H1 (cell line): Measurements from ENCODE around the gene SNX17. TPM values are rescaled to one million over a fixed set of nuclear protein-coding genes. Genes with fewer than 3 reads are reported as not detected.

Experiments used
- CTCF ChIA-PET: fragments of 300-600 bp; sonication (Branson Sonifier 250); formaldehyde crosslinking; loops from one replicate; lab custom pipeline; 2021; ENCODE audit not compliant: partially characterized antibody; lab: Charles Lee
- POLR2A ChIA-PET: fragments of 300-600 bp; sonication (Branson Sonifier 250); formaldehyde crosslinking; loops from one replicate; lab custom pipeline; 2021; ENCODE audit warnings: inconsistent platforms; ENCODE audit not compliant: partially characterized antibody; lab: Charles Lee
- DNase-seq, 2 experiments: peaks; one replicate each; pipeline versions ENCODE4 v3.0.0 to v3.0.0-alpha.2; 2010 to 2022; ENCODE audit warnings: low spot score in 2 of 2, low read depth in 1 of 2, mixed read lengths in 1 of 2
- FAIRE-seq: peaks from 2 replicates; lab custom pipeline; 2011; peaks lifted over from hg19 to GRCh38; lab: Jason Lieb, UNC
- H2AFZ ChIP-seq: 2 replicates; pipeline ENCODE4 v1.8.1; 2012; ENCODE audit warnings: low read length, inconsistent platforms
- H2AK5ac ChIP-seq: 2 replicates; pipeline ENCODE4 v1.6.1; 2013; ENCODE audit warnings: low read depth, low read length
- H2BK120ac ChIP-seq: replicated peaks from 2 replicates; pipeline ENCODE3; 2013; ENCODE audit warnings: low read depth, low read length, inconsistent platforms
- H2BK12ac ChIP-seq: 2 replicates; pipeline ENCODE4 v1.6.1; 2013; ENCODE audit warnings: low read depth, low read length
- H2BK15ac ChIP-seq: 2 replicates; pipeline ENCODE4 v1.6.1; 2013; ENCODE audit warnings: low read length
- H2BK20ac ChIP-seq: 2 replicates; pipeline ENCODE4 v1.6.1; 2013; ENCODE audit warnings: low read length
- H2BK5ac ChIP-seq: 2 replicates; pipeline ENCODE4 v1.6.1; 2013; ENCODE audit warnings: low read depth, low read length
- H3K14ac ChIP-seq: 2 replicates; pipeline ENCODE4 v1.6.1; 2013; ENCODE audit warnings: inconsistent platforms; ENCODE audit not compliant: insufficient read length
- H3K18ac ChIP-seq: 2 replicates; pipeline ENCODE4 v1.6.1; 2013; ENCODE audit warnings: low read length; ENCODE audit errors: extremely low read depth
- H3K23ac ChIP-seq: 2 replicates; pipeline ENCODE4 v1.6.1; 2013; ENCODE audit warnings: inconsistent platforms; ENCODE audit not compliant: insufficient read length
- H3K23me2 ChIP-seq: 2 replicates; pipeline ENCODE4 v1.6.1; 2013; ENCODE audit warnings: low read depth, low read length
- H3K27ac ChIP-seq: 2 replicates; pipeline ENCODE4 v1.6.1; 2011; ENCODE audit warnings: low read depth, low read length, inconsistent platforms
- H3K27me3 ChIP-seq, 4 experiments: replicated peaks in 1 of 4; 1 replicate in 1 of 4; 2 replicates in 3 of 4; pipeline versions ENCODE4 v1.6.1 to v1.8.1; 2011 to 2013; ENCODE audit warnings: low read length in 3 of 4, mild to moderate bottlenecking in 3 of 4, inconsistent platforms in 2 of 4, mixed read lengths in 2 of 4, moderate library complexity in 1 of 4; ENCODE audit not compliant: control insufficient read depth in 3 of 4, insufficient read depth in 3 of 4; ENCODE audit errors: extremely low read depth in 1 of 4
- H3K36me3 ChIP-seq, 4 experiments: 2 replicates each; pipeline versions ENCODE4 v1.6.1 to v1.8.1; 2011 to 2013; ENCODE audit warnings: mild to moderate bottlenecking in 4 of 4, low read length in 3 of 4, moderate library complexity in 2 of 4, control low read depth in 1 of 4, inconsistent platforms in 1 of 4; ENCODE audit not compliant: insufficient read depth in 4 of 4, control insufficient read depth in 2 of 4
- H3K4ac ChIP-seq: replicated peaks from 2 replicates; pipeline ENCODE3; 2013; ENCODE audit warnings: low read length, low read depth, mixed read lengths, inconsistent platforms; ENCODE audit not compliant: insufficient read length
- H3K4me1 ChIP-seq, 4 experiments: replicated peaks in 1 of 4; 1 replicate in 1 of 4; 2 replicates in 3 of 4; pipeline versions ENCODE4 v1.6.1 to v1.8.1; 2011 to 2013; ENCODE audit warnings: low read length in 3 of 4, inconsistent platforms in 2 of 4, mixed read lengths in 1 of 4; ENCODE audit not compliant: insufficient read depth in 4 of 4, control insufficient read depth in 3 of 4
- H3K4me2 ChIP-seq, 2 experiments: 2 replicates each; pipeline versions ENCODE4 v1.6.1 to v1.8.1; 2011 to 2013; ENCODE audit warnings: low read depth in 2 of 2, low read length in 2 of 2, control low read depth in 1 of 2, inconsistent platforms in 1 of 2, mild to moderate bottlenecking in 1 of 2; ENCODE audit not compliant: insufficient read depth in 1 of 2
- H3K4me3 ChIP-seq, 4 experiments: fragments of 200-600, 300-600 bp in 1 of 4; sonication (generic), shearing (Covaris generic), sonication (Bioruptor Twin) in 1 of 4; 2 replicates each; pipeline versions ENCODE4 v1.5.1 to v1.8.1; 2011 to 2016; ENCODE audit warnings: low read length in 4 of 4, low read depth in 3 of 4, control low read depth in 2 of 4, inconsistent platforms in 2 of 4, mild to moderate bottlenecking in 2 of 4, mixed read lengths in 1 of 4, moderate library complexity in 1 of 4; ENCODE audit not compliant: insufficient read depth in 2 of 4; ENCODE audit errors: extremely low read depth in 1 of 4
- H3K56ac ChIP-seq: replicated peaks from 2 replicates; pipeline ENCODE3; 2013; ENCODE audit warnings: low read depth, mild to moderate bottlenecking, mixed read lengths, low read length, inconsistent platforms; ENCODE audit not compliant: insufficient read length
- H3K79me1 ChIP-seq: 2 replicates; pipeline ENCODE4 v1.6.1; 2013; ENCODE audit warnings: low read depth, low read length, control low read depth
- H3K79me2 ChIP-seq, 2 experiments: 2 replicates each; pipeline versions ENCODE4 v1.6.1 to v1.8.1; 2012 to 2013; ENCODE audit warnings: low read length in 2 of 2, mild to moderate bottlenecking in 2 of 2, inconsistent platforms in 1 of 2; ENCODE audit not compliant: insufficient read depth in 2 of 2, control insufficient read depth in 1 of 2
- H3K9ac ChIP-seq, 4 experiments: replicated peaks in 1 of 4; 1 replicate in 1 of 4; 2 replicates in 3 of 4; pipeline versions ENCODE4 v1.6.1 to v1.8.1; 2011 to 2013; ENCODE audit warnings: low read depth in 3 of 4, low read length in 3 of 4, control low read depth in 2 of 4, mild to moderate bottlenecking in 2 of 4, moderate library complexity in 2 of 4, inconsistent platforms in 1 of 4; ENCODE audit errors: extremely low read depth in 1 of 4
- H3K9me3 ChIP-seq, 2 experiments: 2 replicates each; pipeline versions ENCODE4 v1.6.1 to v1.8.1; 2012 to 2013; ENCODE audit warnings: mild to moderate bottlenecking in 2 of 2, moderate library complexity in 2 of 2, control low read depth in 1 of 2, inconsistent platforms in 1 of 2, low read depth in 1 of 2, low read length in 1 of 2, mixed read lengths in 1 of 2; ENCODE audit not compliant: insufficient read depth in 2 of 2
- H4K20me1 ChIP-seq, 2 experiments: replicated peaks in 1 of 2; 2 replicates each; pipeline versions ENCODE3 to v1.8.1; 2011 to 2013; ENCODE audit warnings: inconsistent platforms in 2 of 2, low read length in 2 of 2, mild to moderate bottlenecking in 1 of 2; ENCODE audit not compliant: insufficient read depth in 2 of 2, control insufficient read depth in 1 of 2
- H4K5ac ChIP-seq: 2 replicates; pipeline ENCODE4 v1.6.1; 2013; ENCODE audit warnings: low read length, low read depth, mixed read lengths, inconsistent platforms; ENCODE audit not compliant: insufficient read length
- H4K8ac ChIP-seq: 2 replicates; pipeline ENCODE4 v1.8.0; 2013; ENCODE audit warnings: mild to moderate bottlenecking, moderate library complexity, low read length, inconsistent platforms; ENCODE audit not compliant: insufficient read depth; ENCODE audit errors: extremely low read depth
- H4K91ac ChIP-seq: replicated peaks from 2 replicates; pipeline ENCODE3; 2013; ENCODE audit warnings: low read length, mixed read lengths, inconsistent platforms; ENCODE audit not compliant: insufficient read length
- ASH2L ChIP-seq: fragments of 200-600, 300-600 bp; sonication (generic); IDR thresholded peaks from one replicate; pipeline ENCODE4 v1.7.1; 2017; ENCODE audit warnings: low read length
- BCL11A ChIP-seq, 2 experiments: IDR thresholded peaks; one replicate each; pipeline ENCODE4 v1.6.1; 2011; ENCODE audit warnings: low read depth in 2 of 2, low read length in 2 of 2, mild to moderate bottlenecking in 2 of 2
- CBX5 ChIP-seq: fragments of 300-800, 300-1000 bp; sonication (generic); IDR thresholded peaks from 2 replicates; pipeline ENCODE4 v1.7.1; 2016; ENCODE audit warnings: antibody characterized with exemption, low read length, low read depth
- CTBP2 ChIP-seq: IDR thresholded peaks from 2 replicates; pipeline ENCODE4 v1.7.0; 2011; ENCODE audit warnings: borderline replicate concordance, mild to moderate bottlenecking, moderate library complexity, mixed read lengths, low read length; ENCODE audit not compliant: insufficient read depth, insufficient read length
- CTCF ChIP-seq, 3 experiments: IDR thresholded peaks; 1 replicate in 2 of 3; 2 replicates in 1 of 3; pipeline versions ENCODE4 v1.5.1 to v1.6.1; 2011; ENCODE audit warnings: low read length in 3 of 3, mild to moderate bottlenecking in 3 of 3, inconsistent platforms in 2 of 3, low read depth in 1 of 3, moderate library complexity in 1 of 3; ENCODE audit not compliant: insufficient read depth in 1 of 3; ENCODE audit errors: control extremely low read depth in 1 of 3
- WGBS, 2 experiments: shearing (Covaris generic) in 1 of 2; methylation state at CpG; one replicate each; pipeline versions ENCODE4 v1.1.6 to v1.1.7; 2013 to 2015; ENCODE audit warnings: low lambda C conversion rate in 2 of 2, mixed read lengths in 2 of 2, inconsistent platforms in 1 of 2, low coverage in 1 of 2, missing lambda C conversion rate in 1 of 2; ENCODE audit not compliant: insufficient replicate concordance in 2 of 2, insufficient coverage in 1 of 2, insufficient read length in 1 of 2; ENCODE audit errors: extremely low coverage in 1 of 2, missing lambda C conversion rate in 1 of 2; 5-methylcytosine and 5-hydroxymethylcytosine counted together
- polyA plus RNA-seq, 7 experiments: library from polyadenylated mRNA; depleted of rRNA in 3 of 7; stranded (reverse) in 5 of 7; unstranded in 2 of 7; fragments of >200 nt in 5 of 7; fragments of 200-250 nt in 2 of 7; gene quantifications; 1 replicate in 5 of 7; 2 replicates in 1 of 7; 4 replicates in 1 of 7; pipeline versions ENCODE4 v1.2.1 to v1.2.3, GENCODE V29; 2011 to 2013; ENCODE audit warnings: missing spikeins in 2 of 7, mixed read lengths in 2 of 7
- total RNA-seq: library from RNA; stranded (reverse); fragmentation: NEBNext Ultra II Directional; extraction: Animal tissue kit (Norgen Biotek cat#: 25700); gene quantifications from 2 replicates; pipeline ENCODE4 v1.2.1, GENCODE V29; 2021

The SNX17 gene
- total and polyA plus RNA-seq, 2 of the 8 experiments (the other 6 are each of a cell fraction or from before 2014, with no cell fraction given), result 54.9 to 66.2 TPM

GRCh38 chr2:27363933-27364332 is 6.5 kb upstream of the SNX17 start:
- peaks cover 0 to 3% of the 10 kb centered on the region in 2 experiments; a peak in 1 of 4 replicates for H3K79me2 ChIP-seq
- H2BK5ac ChIP-seq, result no peak overlapping the region
- DNase-seq (no peak), FAIRE-seq (no peak)
- H2BK120ac ChIP-seq, result no peak overlapping the region
- H3K27me3 ChIP-seq, result no peaks in the 10 kb centered on the region
- H3K56ac ChIP-seq, result no peak overlapping the region
- no peak overlapping the region for H3K27ac ChIP-seq
- H2BK20ac ChIP-seq, result no peak overlapping the region
- H3K9me3 ChIP-seq, result no peaks in the 10 kb centered on the region
- H4K5ac ChIP-seq, result no peak overlapping the region
- H4K91ac ChIP-seq, result no peak overlapping the region
- peaks cover 21 to 46% (median 34%) of the 10 kb centered on the region in 4 experiments for H3K36me3 ChIP-seq
- H3K9ac ChIP-seq, result no peak overlapping the region
- no peaks in the 10 kb centered on the region for H3K23me2 ChIP-seq
- WGBS, 2 experiments, result 92% methylated on average over 2 of the region's 2 CpGs; no CpG with 5 or more reads in 1 of the 2 experiments
- no peak overlapping the region for H3K4me3 ChIP-seq
- peaks cover 3% of the 10 kb centered on the region; the same call in 1 of the 2 replicates for H3K79me1 ChIP-seq
- no peak overlapping the region for H3K23ac ChIP-seq
- H2AFZ ChIP-seq, result no peak overlapping the region
- no peak overlapping the region for H3K4me2 ChIP-seq
- H3K18ac ChIP-seq, result no peak overlapping the region
- TF ChIP-seq CTBP2, result no peak
- TF ChIP-seq CTCF (IDR thresholded peaks at IDR 0.05; ENCODE audit: control extremely low read depth in 1 of 3, insufficient read depth in 1 of 3, low read depth in 1 of 3, low read length in 3 of 3), result no peak
- no peak for TF ChIP-seq BCL11A (IDR thresholded peaks at IDR 0.05; ENCODE audit: low read depth in 2 of 2, low read length in 2 of 2)
- no peak for TF ChIP-seq ASH2L
- no peak for TF ChIP-seq CBX5
- no peak overlapping the region for H3K4ac ChIP-seq
- no peak overlapping the region for H3K14ac ChIP-seq
- no peaks in the 10 kb centered on the region for H3K4me1 ChIP-seq
- no peak overlapping the region for H2BK12ac ChIP-seq
- H4K20me1 ChIP-seq, result peaks cover 0 to 3% of the 10 kb centered on the region in 2 experiments
- POLR2A ChIA-PET, result interaction anchor here (1.0 to 8.0 kb wide), 9 partner anchors 7 to 229 kb away, joined by 3 to 114 read pairs (median 4); partner anchors contain the start of genes GTF3C2, PPM1G, PREB and ZNF513
- H4K8ac ChIP-seq, result no peak overlapping the region
- no peak overlapping the region for H2AK5ac ChIP-seq
- H2BK15ac ChIP-seq, result no peak overlapping the region
- CTCF ChIA-PET, result interaction anchor here (0.8 to 1.2 kb wide), 2 partner anchors 80 to 85 kb away, joined by 3 read pairs; no protein-coding TSS in a partner anchor
